ENCODE results near the gene TRAPPC10.
"Not testable (repeated sequence)": the region's sequence is repeated elsewhere in the genome, so short reads cannot be mapped to it uniquely, and the experiment has no call there.

TRAPPC10 gene

DNA sequence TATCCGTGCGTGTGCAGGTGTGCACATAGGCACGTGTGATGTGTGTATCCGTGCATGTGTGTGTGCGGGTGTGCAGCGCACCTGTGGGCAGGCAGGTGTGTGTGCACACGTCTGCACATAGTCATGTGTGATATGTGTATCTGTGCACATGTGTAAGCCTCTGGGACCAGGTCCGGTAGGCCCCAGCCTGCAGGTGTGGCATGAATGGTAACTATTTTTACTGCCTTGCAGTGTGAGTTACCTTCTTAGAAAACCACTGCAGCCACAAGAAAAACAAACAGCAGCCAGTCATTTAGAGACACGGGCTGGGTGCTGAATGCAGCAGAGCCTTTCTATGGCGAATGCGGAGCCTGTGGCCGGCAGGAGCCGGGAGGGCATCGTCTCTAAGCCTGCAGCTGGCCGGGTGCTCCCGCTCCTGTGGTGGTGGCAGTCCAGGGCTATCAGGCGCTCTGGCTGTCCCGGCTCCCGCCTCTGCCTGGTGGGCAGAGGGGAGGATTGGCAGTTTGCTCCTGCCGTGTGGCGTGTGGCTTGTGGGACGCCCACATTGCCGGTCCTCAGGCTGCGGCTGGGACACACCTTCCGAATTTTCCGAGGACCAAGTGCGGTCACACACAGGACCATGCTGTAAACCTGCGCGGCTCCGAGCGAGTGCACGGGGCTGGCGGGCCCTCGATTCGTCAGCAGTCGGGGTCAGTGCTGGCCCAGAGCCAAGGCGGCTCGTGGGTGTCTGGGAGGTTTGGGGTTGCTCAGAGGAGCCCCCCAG lies 143.3 kb downstream of the TRAPPC10 start:
- not testable (repeated sequence) for DNase-seq

DNA sequence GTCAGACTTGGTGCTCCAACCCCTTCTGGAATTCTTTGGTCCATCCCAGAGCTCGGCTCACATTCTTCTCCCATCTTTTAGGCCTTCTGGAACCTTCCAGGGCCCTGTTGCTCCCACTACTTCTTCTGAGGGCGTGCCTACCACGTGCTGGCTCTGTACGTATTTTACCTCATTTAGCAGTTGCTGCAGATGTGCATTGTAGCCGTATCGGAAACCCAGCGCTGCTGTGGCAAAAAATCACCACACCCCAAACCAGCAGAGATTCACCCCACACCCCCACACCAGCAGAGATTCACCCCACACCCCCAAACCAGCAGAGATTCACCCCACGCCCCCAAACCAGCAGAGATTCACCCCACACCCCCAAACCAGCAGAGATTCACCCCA lies 143.9 kb downstream of the TRAPPC10 start:
- DNase-seq: not testable (repeated sequence)
